Eye (tissue), 1 donor: ENCODE measurements around the gene SLC4A2.
"Not testable (repeated sequence)": the region's sequence is repeated elsewhere in the genome, so short reads cannot be mapped to it uniquely, and the experiment has no call there.

ENCODE experiments used
- DNase-seq: peaks from one replicate; pipeline ENCODE4 v3.0.0-alpha.2; 2015

SLC4A2 gene

DNA sequence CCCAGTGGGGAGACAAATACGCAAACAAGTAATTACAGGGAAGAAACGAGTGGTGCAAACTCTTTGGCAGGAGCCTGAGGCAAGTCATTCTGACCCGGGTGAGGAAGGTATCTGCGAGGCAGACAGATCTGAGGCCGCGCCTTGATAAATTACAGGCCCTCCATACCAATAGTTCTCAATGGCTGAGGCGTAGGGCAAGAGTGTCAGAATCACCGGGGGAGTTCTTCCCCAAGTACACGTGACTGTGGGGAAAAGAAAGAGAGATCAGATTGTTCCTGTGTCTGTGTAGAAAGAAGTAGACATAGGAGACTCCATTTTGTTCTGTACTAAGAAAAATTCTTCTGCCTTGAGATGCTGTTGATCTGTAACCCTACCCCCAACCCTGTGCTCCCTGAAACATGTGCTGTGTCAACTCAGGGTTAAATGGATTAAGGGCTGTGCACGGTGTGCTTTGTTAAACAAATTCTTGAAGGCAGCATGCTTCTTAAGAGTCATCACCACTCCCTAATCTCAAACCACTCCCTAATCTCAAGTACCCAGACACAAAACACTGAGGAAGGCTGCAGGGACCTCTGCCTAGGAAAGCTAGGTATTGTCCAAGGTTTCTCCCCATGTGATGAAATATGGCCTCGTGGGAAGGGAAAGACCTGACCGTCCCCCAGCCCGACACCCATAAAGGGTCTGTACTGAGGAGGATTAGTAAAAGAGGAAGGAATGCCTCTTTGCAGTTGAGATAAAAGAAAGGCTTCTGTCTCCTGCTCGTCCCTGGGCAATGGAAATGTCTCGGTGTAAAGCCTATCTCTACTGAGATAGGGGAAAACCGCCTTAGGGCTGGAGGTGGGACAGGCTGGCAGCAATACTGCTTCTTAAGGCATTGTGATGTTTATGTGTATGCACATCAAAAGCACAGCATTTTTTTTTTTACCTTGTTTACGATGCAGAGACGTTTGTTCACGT, 32.3 kb upstream of the SLC4A2 start:
- not testable (repeated sequence) for DNase-seq

DNA sequence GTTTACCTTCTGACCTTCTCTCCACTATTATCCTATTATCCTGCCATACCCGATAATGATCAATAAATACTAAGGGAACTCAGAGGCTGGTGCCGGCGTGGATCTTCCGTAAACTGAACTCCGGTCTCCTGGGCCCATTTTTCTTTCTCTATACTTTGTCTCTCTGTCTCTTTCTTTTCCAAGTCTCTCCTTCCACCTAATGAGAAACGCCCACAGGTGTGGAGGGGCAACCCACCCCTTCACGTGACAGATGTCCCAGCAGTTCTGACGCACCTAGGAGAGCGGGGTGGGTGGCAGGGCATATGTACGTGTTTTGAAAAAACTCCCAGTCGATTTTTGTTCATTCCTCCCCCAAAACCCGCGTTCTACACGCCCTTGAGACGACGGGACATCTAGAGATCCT, 31.7 kb upstream of the SLC4A2 start:
- not testable (repeated sequence) for DNase-seq

DNA sequence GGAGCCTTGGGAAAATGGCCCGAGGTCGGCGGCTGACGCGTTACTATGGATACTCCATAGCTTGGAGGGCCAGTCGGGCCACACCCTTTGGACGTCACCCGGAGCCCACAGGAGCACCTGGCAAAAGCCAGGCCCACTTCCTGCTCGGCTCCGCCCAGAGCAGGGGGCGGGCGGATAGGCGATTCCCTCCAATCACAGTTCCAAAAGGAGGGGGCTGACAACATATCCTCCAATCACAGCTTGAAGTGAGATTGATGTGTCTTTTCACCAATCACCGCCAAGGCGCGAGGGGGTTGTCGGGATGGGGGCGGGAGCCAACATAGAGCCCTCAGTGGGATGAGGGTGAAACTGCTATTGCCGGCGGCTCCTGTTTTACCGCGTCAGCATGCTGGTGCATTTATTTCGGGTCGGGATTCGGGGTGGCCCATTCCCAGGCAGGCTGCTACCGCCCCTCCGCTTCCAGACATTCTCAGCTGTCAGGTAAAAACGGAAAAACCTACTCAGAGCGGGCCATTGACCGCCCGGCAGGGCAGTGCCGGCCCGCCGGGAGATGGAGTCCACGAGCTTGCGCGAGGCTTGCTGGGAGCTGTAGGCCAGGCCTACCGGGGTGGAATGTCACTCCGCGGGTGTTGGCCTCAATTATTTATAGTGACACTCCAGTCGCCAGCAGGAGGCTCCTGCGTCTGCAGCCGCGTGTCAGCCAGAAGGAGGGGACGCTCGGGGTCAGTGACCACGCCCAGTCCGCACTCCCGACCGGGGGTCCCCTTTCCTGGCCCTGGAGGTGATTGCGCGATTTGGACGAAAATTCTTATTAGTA, 31.1 kb upstream of the SLC4A2 start, which contains the start of gene ABCB8:
TSS of gene ABCB8 (plus strand) at position 320 of the 817 bp plus-strand sequence. CDS start at position 386, 66 bp downstream.
- DNase-seq, result peak; percentile 100

DNA sequence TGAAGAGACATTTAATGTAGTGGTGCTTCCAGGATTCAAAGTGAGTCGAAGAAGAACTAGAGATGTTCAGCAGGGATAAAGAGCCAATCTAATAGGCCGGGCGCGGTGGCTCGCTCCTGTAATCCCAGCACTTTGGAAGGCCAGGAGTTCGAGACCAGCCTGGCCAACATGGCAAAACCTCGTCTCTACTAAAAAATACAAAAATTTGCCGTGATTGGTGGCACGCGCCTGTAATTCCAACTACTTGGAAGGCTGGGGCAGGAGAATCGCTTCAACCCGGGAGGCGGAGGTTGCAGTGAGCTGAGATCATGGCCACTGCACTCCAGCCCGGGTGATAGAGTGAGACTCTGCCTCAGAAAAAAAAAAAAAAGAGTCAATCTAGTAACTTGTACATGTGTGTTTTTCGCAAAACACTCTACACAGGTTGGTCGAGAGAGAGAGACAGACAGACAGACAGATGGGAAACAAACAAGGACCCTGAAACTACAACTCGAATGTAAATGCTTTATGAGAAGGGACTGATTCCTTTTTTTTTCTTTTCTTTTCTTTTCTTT, 30.4 kb upstream of the SLC4A2 start:
- no peak for DNase-seq

DNA sequence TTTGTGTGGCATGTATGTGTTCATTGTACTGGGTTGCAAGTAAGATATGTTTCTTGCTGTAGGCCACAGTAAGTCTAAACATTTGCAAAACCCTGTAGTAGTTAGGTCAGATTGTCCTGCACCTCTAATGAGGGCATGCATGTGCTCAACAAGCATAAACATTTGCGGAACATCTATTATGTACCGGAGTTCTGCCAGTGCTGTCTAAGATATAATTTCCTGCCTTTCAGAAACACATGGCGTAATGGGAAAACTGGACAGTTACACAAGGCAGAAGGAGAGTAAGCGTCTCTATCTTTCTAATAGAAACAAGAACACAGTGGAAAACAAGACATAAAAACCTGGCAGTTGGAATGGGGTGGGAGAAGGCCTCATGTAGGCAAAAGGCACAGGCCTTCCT, 28.4 kb upstream of the SLC4A2 start:
- no peak for DNase-seq

DNA sequence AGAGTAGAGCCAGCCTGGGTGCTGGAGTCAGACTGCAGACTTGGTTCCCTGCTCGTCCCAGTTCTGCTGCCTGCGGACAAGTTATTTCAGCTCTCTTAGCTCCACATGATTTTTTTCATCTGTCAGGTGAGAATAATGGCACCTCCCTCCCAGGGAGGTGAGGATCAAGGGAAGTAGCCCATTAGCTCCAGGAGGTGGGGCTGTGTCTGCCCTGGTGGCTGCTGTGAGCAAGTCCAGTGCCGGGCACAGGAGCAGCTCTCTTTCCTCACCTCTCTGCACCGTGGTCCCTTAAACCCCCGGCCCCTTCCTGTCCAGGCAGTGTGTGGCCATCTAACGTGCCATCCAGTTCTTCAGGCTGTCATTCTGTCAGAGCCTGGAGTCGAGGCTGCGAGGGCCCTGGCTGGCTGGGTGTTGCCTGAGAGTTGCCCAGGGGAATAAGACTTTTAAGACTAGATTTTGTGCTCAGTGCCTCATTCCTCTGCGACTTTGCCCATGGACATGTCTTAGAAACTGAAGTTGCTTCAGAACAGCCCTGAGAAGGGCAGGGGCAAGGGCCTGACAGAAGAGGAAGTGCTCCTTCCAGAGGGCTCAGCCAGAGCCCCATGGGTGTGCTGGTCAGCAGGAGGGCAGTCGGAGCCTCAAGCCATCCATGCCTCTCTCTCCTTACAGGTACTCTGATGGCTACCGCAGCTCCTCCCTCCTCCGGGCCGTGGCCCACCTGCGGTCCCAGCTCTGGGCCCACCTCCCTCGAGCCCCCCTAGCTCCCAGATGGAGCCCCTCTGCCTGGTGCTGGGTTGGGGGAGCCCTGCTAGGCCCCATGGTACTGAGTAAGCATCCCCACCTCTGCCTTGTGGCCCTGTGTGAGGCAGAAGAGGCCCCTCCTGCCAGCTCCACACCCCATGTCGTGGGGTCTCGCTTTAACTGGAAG, 26.2 kb upstream of the SLC4A2 start:
- DNase-seq, result no peak

DNA sequence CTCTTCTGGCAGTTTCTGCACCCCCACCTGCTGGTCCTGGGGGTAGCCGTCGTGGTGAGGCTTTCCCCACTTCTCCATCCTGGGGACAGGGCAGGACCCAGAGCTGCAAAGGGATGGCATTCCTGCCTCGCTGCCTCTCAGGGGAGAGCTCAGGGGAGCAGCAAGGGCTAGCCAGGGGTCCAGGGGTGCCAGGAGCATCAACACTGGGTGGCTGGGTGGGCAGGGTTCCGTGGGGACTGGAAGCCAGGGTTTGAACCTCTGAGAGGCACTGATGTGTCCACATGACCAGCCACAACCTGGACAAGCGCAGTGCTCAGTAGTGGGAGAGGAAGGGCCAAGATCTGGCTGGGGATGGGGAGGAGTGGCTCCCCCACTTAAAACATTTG, 25.5 kb upstream of the SLC4A2 start:
- no peak for DNase-seq

DNA sequence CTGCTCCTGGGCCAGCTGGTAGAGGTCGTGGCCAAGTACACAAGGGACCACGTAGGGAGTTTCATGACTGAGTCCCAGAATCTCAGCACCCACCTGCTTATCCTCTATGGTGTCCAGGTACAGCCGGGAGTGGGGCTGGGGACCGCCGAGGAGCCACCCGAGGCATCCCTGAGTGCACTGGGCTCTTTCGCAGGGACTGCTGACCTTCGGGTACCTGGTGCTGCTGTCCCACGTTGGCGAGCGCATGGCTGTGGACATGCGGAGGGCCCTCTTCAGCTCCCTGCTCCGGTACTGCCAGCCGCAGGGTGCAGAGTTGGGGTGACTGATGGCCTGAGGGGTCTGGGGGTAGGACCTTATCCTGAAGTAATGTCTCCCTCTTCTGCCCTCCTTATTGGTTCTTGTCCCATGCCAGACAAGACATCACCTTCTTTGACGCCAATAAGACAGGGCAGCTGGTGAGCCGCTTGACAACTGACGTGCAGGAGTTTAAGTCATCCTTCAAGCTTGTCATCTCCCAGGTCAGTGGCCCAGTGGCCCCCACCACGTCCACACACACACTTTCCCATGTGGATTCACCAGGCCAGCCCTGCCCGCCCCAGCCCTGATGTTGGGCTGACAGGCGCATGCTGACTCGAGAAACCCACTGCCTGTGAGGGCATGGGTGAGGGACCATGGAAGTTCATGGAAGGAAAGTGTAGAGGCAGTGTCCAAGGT, 24.9 kb upstream of the SLC4A2 start:
- DNase-seq, result no peak

DNA sequence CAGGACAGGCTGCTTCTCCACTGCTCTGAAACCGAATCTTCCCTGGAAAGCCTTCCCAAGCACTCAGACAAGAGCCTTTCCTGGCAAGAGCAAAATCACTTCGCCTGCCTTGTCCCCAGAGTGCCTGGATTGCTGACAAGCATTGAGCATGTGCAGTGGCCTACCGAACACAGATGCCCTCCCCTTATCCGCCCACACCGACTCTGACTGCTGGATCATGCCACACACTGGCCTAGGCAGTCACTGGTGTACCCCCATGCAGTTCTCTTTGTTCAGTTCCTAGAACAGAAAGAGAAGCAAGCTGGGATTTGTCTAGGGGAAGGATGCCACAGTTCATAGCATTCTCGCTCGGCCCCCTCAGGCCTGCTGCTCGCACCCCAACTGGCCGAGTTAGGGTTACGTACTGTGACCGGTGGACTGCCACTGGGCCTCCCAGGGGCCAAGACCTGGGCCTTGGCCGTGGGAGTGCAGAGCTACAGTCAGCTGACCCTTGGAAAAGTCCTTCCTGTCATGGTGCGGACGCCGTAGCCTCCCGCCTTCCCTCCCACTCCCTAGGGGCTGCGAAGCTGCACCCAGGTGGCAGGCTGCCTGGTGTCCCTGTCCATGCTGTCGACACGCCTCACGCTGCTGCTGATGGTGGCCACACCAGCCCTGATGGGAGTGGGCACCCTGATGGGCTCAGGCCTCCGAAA, 24.2 kb upstream of the SLC4A2 start:
- DNase-seq, result no peak

DNA sequence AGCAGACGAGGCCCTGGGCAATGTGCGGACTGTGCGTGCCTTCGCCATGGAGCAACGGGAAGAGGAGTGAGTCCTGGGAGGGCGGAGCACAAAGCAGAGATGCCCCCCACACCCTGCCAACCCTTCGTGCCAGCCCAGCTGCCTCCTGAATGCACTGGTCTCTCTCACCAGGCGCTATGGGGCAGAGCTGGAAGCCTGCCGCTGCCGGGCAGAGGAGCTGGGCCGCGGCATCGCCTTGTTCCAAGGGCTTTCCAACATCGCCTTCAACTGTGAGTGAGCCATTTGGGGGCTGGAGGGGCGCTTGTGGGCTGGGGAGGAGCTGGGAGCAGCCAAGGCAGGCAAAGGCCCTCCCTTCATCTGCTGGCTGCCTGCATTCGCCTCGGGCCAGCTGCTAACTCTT, 23.5 kb upstream of the SLC4A2 start:
- DNase-seq, result no peak

DNA sequence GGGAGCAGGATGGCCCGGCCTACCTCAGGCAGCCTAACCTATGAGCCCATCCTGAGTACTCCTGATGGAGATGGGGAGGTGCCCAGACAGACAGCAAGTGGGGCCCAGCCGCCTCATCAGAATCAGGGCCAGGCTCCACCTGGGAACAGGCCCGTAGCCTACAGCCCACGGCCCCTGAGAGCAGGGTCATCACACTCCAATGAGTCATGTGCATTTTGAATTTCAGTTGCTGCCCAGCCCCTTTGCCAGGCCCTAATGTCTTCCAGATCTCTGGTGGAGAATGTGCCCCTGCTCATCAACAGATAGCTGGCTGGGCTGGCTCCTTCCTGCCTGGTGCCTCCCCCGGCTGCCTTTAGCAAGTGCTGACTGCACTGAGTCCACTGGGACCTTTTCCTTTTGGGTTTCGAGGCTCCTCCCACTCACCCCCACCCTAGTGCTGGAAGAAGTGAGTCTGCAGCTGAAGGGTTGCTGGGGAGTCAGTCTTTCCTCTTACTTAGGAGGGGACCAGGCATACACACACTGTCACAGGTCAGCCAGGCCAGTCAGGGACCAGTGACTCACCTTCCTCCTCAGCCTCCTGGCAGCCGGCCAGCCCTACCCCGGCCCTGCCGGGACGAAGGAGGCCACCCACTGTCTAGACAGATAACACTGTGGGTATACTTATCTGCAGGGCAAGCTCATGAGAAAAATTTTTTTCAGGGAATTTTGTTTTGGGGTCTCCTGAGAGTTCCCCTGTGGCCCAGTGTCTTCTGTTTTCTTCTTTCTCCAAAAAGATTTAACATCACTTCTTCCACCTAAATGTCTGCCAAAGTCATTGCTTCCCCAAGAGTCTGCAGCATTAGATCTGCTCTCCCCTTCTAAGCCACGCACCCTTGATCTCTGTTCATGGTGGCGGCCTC, 20.2 kb upstream of the SLC4A2 start:
- DNase-seq, result no peak

DNA sequence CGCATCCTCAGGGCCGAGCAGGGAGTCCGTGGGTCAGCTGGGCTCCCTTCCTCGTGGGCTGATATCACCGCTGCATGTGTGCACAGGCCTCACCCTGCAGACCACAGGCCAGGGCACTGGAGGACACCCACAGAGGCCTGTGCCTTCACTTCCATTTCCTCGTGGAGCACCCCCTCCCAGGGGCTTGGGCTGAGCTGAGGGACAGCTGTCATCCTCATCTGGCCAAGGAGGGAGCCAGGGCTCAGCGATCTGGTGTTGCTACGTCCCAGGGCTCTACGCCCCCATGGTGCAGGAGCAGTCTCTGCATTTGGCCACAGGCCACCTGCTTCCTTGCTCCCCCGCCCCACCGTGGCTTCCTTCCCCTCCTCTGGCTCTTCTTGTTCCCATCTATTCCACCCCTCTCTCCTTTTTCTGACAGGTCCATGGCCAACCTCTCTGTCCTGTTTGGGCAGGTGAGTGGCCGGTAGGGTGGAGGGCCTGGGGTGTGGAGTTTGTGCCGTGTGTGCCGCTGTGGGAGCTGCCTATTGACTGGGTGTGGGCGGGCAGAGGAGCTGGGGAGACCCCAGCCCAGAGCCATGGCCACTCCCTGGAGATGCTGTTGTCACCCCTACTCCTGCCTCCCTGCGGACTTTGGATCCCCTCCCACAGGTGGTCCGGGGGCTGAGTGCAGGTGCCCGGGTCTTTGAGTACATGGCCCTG, 19.4 kb upstream of the SLC4A2 start:
- DNase-seq, result no peak

DNA sequence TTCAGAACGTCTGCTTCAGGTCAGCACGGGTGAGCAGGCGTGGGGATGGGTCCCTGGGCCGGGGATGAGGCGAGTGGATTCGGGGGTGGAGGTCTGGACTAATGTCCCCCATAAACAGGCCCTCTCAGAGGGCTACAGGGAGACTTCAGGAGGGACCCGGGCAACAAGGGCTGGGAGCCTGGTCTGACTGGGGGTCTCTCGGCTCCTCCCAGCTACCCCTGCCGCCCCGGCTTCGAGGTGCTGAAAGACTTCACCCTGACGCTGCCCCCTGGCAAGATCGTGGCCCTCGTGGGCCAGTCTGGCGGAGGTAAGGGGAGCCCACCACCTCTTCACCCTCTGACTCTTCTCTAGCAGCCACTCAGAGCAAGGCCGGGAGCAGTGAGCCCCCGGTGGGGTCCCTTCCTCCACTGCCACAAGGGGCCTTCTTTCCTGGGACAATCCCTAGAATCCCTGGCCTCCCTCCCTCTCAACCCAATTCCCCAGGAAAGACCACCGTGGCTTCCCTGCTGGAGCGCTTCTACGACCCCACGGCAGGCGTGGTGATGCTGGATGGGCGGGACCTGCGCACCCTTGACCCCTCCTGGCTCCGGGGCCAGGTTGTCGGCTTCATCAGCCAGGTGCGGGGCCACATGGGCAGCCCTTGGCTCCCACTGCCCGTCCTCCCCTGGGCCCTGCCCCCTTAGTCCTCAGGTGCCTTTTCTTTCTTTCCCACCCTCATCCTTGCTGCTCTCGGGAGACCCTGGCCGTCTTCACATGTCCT, 18.6 kb upstream of the SLC4A2 start:
- no peak for DNase-seq

DNA sequence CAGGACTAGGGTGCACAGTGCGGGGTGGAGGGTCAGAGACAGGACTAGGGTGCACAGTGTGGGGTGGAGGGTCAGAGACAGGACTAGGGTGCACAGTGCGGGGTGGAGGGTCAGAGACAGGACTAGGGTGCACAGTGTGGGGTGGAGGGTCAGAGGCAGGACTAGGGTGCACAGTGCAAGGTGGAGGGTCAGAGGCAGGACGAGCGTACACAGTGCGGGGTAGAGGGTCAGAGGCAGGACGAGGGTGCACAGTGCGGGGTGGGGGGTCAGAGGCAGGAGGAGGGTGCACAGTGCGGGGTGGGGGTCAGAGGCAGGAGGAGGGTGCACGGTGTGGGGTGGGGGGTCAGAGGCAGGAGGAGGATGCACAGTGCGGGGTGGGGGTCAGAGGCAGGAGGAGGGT, 15.9 kb upstream of the SLC4A2 start:
- not testable (repeated sequence) for DNase-seq

DNA sequence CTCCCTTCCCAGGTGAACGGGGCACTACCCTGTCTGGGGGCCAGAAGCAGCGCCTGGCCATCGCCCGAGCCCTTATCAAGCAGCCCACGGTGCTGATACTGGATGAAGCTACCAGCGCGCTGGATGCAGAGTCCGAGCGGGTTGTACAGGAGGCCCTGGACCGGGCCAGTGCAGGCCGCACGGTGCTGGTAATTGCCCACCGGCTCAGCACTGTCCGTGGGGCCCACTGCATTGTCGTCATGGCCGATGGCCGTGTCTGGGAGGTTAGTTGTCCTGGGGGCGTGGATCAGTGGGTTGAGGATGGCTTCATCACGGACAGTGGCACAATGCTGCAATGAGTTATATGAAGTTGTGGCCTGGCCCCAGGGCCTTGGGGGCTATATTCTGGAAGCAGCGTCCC, 15.4 kb upstream of the SLC4A2 start:
- DNase-seq, result no peak

DNA sequence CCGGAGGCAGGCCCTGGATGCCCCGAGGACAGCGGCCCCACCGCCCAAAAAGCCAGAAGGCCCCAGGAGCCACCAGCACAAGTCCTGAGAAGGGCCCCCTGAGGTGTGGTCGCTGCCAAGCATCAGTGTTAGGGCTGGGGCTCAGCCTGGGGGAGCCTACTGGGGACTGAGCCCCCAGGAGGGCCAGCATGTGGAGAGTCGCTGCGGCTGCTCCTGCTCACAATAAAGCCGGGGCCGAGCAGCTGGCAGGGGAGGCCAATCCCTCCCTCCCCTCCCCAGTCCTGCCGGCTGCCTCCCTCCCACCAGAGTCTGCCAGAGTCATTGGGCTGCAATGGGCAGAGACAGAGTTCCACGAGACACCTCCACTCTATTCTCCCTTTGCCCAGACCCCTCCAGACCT, 14.1 kb upstream of the SLC4A2 start:
- DNase-seq, result no peak

DNA sequence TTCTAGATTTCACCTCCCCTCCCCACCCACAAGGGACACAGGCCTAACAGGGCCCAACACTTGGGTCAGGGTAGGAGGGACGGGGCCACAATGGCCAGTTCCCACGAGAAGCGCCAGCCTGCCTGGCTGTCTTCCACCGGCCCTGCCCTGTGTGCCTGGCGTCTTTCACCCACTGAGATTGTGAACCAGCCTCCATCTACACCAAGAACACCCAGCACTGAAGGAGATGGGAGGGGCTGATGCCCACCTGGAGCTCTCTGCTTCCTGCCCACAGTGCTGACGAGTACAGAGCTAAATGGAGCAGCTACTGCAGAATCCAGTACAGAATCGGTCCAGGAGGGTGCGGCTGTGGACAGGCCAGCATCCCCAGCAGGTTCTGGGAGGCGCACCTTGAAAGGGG, 13.4 kb upstream of the SLC4A2 start:
- no peak for DNase-seq
